ENCODE results near the gene SMG7.

Gene SMG7

GRCh38 chr1:183592733-183593132 is 120.4 kb downstream of the SMG7 start:
- no peak for DNase-seq

GRCh38 chr1:183593356-183593755 is 121.1 kb downstream of the SMG7 start:
- no peak for DNase-seq

GRCh38 chr1:183595537-183595936 is 123.2 kb downstream of the SMG7 start:
- DNase-seq = no peak

GRCh38 chr1:183596500-183596899 is 124.2 kb downstream of the SMG7 start:
- DNase-seq = no peak

- DNase-seq = no peak
Observed at GRCh38 chr1:183597656-183598347, 125.5 kb downstream of the SMG7 start.

GRCh38 chr1:183598386-183598785 is 126.1 kb downstream of the SMG7 start:
- DNase-seq = no peak

GRCh38 chr1:183600136-183600535 is 127.8 kb downstream of the SMG7 start:
- DNase-seq = no peak

- no peak for DNase-seq
Observed at GRCh38 chr1:183600634-183601033, 128.3 kb downstream of the SMG7 start.

GRCh38 chr1:183602510-183602909 is 130.2 kb downstream of the SMG7 start:
- DNase-seq = no peak

Data from GF-D8 (cell line).